Heart left ventricle (tissue), 13 donors: ENCODE measurements around the gene FNBP1L.

ENCODE experiments used
- POLR2A ChIP-seq, 2 donors: fragments of 450-650 bp; IDR thresholded peaks; one replicate each; pipeline ENCODE4 v1.6.1; 2017; ENCODE audit warnings: antibody characterized with exemption in 2 of 2, mild to moderate bottlenecking in 2 of 2, moderate library complexity in 2 of 2
- TF ChIP-seq, protein P1 (sequence below), 12 donors: fragments of 200-600 bp; sonication (generic) in 4 of 12; IDR thresholded peaks; one replicate each; pipeline versions ENCODE4 v1.5.0 to v1.8.0; 2018 to 2022; ENCODE audit warnings: antibody characterized with exemption in 12 of 12, mild to moderate bottlenecking in 5 of 12
- donor health status: ischemic (EF 13 %, LVEDD 7.1; RV severe dilation, severe dysfunction).
- donor health status: DM: no; HTN: yes; CAD: no.
- donor health status: DM: no; HTN: no; CAD: no.
- donor health status: ischemic (EF 25% LVEDD 6.9; RV normal size, moderate dysfunction).
- donor health status: ischemic (EF 25% LVEDD 5.7; RV mildly dilated, moderate dysfunction).
- donor health status: ischemic (EF 35%, LVEDD 5.7; RV mildly dilated, moderate dysfunction).
- donor health status: nonischemic (EF 11% LVEDD 7.7; RV severe dilation, severe dysfunction).
- donor health status: DM: yes; HTN: yes; CAD: no.
- donor health status: PGD.
- donor health status: ischemic (EF 29% LVEDD 5.4; RV normal size, mild dysfunction).
- donor health status: nonischemic (EF 23%, LVEDD 6.1; RV moderate dilation, normal function).

DNA sequence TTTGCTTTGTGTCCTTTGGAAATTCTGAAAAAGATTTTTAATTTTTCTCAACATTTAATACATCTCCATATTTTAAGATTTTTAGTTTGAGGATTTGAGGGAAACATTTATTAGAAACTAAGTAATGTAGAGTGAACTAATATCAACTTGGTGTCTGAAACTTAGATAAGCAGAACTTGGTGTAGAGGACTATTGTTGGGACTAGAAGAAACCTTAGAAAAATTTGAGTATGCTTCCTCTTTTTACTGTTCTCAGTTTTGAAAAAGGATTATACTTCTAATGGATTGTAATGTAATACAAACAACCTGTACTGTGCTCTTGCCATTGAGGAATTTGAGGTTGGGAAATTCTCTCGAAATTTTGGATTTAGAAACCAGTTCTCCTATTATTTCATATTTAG is 2.4 kb downstream of the FNBP1L start:
- TF ChIP-seq POLR2A (IDR thresholded peaks at IDR 0.05) = no peak
- TF ChIP-seq, protein P1, sequence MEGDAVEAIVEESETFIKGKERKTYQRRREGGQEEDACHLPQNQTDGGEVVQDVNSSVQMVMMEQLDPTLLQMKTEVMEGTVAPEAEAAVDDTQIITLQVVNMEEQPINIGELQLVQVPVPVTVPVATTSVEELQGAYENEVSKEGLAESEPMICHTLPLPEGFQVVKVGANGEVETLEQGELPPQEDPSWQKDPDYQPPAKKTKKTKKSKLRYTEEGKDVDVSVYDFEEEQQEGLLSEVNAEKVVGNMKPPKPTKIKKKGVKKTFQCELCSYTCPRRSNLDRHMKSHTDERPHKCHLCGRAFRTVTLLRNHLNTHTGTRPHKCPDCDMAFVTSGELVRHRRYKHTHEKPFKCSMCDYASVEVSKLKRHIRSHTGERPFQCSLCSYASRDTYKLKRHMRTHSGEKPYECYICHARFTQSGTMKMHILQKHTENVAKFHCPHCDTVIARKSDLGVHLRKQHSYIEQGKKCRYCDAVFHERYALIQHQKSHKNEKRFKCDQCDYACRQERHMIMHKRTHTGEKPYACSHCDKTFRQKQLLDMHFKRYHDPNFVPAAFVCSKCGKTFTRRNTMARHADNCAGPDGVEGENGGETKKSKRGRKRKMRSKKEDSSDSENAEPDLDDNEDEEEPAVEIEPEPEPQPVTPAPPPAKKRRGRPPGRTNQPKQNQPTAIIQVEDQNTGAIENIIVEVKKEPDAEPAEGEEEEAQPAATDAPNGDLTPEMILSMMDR (IDR thresholded peaks at IDR 0.05) = no peak
